Ishikawa (cell line): ENCODE measurements around the gene OPRL1.

Source experiments
- CEBPB ChIP-seq: IDR thresholded peaks from 2 replicates; pipeline ENCODE4 v1.6.1; 2012
- EP300 ChIP-seq: IDR thresholded peaks from 2 replicates; pipeline ENCODE4 v1.6.1; 2012; ENCODE audit warnings: borderline replicate concordance
- MAX ChIP-seq: IDR thresholded peaks from 2 replicates; pipeline ENCODE4 v1.6.1; 2012
- NFIC ChIP-seq: IDR thresholded peaks from 2 replicates; pipeline ENCODE4 v1.6.1; 2012
- USF1 ChIP-seq: IDR thresholded peaks from 2 replicates; pipeline ENCODE4 v1.6.1; 2012
- YY1 ChIP-seq: IDR thresholded peaks from 2 replicates; pipeline ENCODE4 v1.6.1; 2012; ENCODE audit warnings: low read depth

GRCh38 chr20:64047968-64048401, 31.9 kb upstream of the OPRL1 start:
- no peak for TF ChIP-seq YY1
- TF ChIP-seq USF1 = peak; percentile 45; the same call in 1 of the 2 replicates
- TF ChIP-seq CEBPB = no peak
- no peak for TF ChIP-seq EP300
- TF ChIP-seq MAX = 0 out of 2 replicates have a peak, but pooled peaks have one; percentile 18
- no peak for TF ChIP-seq NFIC
